Measurements from ENCODE around the gene PRKG1. TPM values are rescaled to one million over a fixed set of nuclear protein-coding genes. Genes with fewer than 3 reads are reported as not detected.
"Not testable (repeated sequence)": the region's sequence is repeated elsewhere in the genome, so short reads cannot be mapped to it uniquely, and the experiment has no call there.

Gene PRKG1
- total RNA-seq, 2 donors from 2014 or later = 145 to 381 TPM

DNA sequence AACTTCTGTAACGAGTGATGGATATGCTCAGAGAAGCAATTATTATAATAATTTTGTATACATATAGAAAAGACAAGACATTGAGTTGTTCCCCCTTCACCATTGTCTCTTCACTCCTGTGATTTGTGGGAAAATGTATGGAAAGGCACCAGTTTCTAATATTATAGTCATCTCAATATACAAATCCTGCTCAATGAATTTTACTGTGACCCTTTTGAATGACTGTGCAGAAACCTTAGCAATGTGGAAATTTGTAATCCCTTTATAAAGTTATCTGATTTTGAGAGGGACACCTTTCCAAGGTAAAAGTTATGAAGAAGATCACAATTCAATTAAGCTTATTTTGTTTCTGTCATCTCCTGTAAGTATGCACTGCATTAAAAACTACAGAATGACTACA, 1165.5 kb downstream of the PRKG1 start:
- no peak for DNase-seq (ENCODE audit: low spot score)

DNA sequence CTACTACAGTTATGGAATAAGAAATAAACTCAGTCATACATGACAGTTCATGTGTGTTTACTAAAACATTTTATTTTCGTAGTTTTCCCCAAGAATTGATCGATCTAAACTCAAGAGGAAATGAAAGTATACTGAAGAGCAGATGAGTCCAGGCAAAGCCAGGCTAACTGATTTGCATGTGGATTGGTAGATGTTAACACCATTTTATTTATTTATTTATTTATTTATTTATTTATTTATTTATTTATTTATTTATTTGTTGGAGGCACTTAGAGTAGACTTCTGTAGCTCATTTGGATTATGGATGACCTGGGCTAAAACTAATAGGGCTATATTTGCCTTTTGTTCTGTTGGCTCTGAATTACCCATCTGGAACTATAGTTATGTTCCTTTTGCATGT, 1171.3 kb downstream of the PRKG1 start:
- no peaks in the 10 kb centered on the region for H3K27me3 ChIP-seq (replicated peaks; ENCODE audit: insufficient read depth)
- H3K4me3 ChIP-seq = no peak overlapping the region
- DNase-seq (ENCODE audit: low spot score) (no peak), ATAC-seq (ENCODE audit: insufficient number of reproducible peaks, low FRiP score, low read depth) (no peak)
- H3K27ac ChIP-seq = no peak overlapping the region
- H3K36me3 ChIP-seq = no peaks in the 10 kb centered on the region
- H3K4me1 ChIP-seq (ENCODE audit: control insufficient read depth in 1 of 2, low read depth in 2 of 2) = peaks cover 0 to 5% of the 10 kb centered on the region in 2 donors
- TF ChIP-seq, protein P1, sequence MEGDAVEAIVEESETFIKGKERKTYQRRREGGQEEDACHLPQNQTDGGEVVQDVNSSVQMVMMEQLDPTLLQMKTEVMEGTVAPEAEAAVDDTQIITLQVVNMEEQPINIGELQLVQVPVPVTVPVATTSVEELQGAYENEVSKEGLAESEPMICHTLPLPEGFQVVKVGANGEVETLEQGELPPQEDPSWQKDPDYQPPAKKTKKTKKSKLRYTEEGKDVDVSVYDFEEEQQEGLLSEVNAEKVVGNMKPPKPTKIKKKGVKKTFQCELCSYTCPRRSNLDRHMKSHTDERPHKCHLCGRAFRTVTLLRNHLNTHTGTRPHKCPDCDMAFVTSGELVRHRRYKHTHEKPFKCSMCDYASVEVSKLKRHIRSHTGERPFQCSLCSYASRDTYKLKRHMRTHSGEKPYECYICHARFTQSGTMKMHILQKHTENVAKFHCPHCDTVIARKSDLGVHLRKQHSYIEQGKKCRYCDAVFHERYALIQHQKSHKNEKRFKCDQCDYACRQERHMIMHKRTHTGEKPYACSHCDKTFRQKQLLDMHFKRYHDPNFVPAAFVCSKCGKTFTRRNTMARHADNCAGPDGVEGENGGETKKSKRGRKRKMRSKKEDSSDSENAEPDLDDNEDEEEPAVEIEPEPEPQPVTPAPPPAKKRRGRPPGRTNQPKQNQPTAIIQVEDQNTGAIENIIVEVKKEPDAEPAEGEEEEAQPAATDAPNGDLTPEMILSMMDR (IDR thresholded peaks at IDR 0.05) = no peak
- H3K9me3 ChIP-seq = no peaks in the 10 kb centered on the region

More for the DNA sequence above, 1165.5 kb downstream of the PRKG1 start:
- Histone ChIP-seq H3K9me3 (no peaks in the 10 kb centered on the region), H3K27me3 (replicated peaks; ENCODE audit: insufficient read depth) (no peaks in the 10 kb centered on the region), H3K4me3 (no peak overlapping the region), H3K36me3 (no peaks in the 10 kb centered on the region), H3K4me1 (ENCODE audit: control insufficient read depth in 1 of 2, low read depth in 2 of 2) (no peaks in the 10 kb centered on the region), H3K27ac (no peak overlapping the region)
- ATAC-seq (ENCODE audit: insufficient number of reproducible peaks, low FRiP score, low read depth) = no peak
- TF ChIP-seq, protein P1 (IDR thresholded peaks at IDR 0.05) = no peak

DNA sequence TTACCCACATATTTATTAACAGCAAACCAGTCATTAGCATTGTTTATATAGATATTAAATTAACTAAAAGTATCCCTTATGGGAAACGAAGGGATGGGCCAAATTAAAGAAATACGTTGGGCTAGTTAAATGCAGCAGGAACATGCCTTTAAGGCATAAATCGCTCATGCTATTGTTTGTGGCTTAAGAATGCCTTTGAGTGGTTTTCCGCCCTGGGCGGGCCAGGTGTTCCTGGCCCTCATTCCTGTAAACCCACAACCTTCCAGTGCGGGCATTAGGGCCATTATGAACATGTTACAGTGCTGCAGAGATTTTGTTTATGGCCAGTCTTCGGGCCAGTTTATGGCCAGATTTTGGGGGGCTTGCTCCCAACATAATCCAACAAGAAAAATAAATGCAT, 1173.6 kb downstream of the PRKG1 start:
- not testable (repeated sequence) for H3K4me3 ChIP-seq; H3K9me3 ChIP-seq; DNase-seq (ENCODE audit: low spot score); H3K27me3 ChIP-seq (replicated peaks; ENCODE audit: insufficient read depth); H3K27ac ChIP-seq; H3K36me3 ChIP-seq; H3K4me1 ChIP-seq (ENCODE audit: control insufficient read depth in 1 of 2, low read depth in 2 of 2); ATAC-seq (ENCODE audit: insufficient number of reproducible peaks, low FRiP score, low read depth)

DNA sequence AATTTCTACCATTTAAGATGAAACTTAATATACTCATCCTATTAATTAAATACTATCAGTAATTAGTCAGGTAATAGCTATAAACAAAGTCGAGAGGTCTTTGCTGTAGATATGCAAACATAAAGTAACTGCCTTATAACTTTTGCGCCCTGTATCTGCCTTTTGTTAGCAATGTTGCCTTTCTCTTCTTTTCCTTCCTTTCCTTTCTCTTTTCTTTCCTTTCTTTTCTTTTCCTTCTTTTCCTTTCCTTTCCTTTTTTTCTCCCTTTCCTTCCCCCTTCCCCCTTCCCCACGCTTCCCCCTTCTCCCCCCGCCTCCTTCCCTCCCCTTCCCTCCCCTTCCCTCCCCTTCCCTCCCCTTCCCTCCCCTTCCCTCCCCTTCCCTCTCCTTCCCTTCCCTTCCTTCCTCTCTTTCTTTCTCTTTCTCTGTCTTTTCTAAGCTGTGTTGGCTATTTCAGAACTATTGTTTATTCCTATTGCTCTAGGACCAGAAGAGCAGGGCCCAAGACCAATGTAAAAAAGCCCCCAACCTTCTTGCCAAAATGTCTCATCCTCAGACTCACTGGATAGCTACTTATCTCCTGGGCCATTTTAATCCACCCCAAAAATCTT, 1174.5 kb downstream of the PRKG1 start:
- Histone ChIP-seq H3K27ac (no peak overlapping the region), H3K4me3 (no peak overlapping the region), H3K27me3 (replicated peaks; ENCODE audit: insufficient read depth) (no peaks in the 10 kb centered on the region), H3K4me1 (ENCODE audit: control insufficient read depth in 1 of 2, low read depth in 2 of 2) (peaks cover 2 to 8% of the 10 kb centered on the region in 2 donors), H3K36me3 (no peaks in the 10 kb centered on the region), H3K9me3 (no peaks in the 10 kb centered on the region)
- no peak for DNase-seq (ENCODE audit: low spot score)
- TF ChIP-seq, protein P1 (IDR thresholded peaks at IDR 0.05) = no peak
- no peak for ATAC-seq (ENCODE audit: insufficient number of reproducible peaks, low FRiP score, low read depth)

DNA sequence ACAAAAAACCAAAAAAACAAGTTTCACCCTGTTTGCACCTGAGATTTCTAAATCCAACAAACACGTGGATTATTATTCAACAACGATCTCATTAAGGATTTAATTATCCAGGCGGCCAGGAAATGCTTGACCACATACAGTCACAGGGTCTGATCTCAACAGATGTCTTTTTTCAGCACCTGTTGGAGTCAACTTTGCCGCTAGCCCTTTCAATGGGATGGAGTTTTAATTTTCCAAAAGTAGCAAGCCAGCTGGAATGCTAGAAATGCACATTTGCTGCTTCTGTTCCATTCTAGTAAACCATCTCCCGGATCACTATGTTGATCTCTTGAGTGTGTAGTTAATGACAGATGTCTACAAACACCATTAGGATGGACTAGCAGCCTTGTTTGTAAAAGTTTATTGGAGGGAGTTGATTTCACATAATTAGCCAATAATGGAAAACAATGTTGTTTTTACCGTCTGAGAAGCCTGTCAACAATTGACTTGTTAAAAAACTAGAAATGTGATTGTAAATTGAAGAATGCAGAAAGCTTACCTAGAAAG, 1175.6 kb downstream of the PRKG1 start:
- ATAC-seq (ENCODE audit: insufficient number of reproducible peaks, low FRiP score, low read depth) (no peak), DNase-seq (ENCODE audit: low spot score) (no peak)
- no peaks in the 10 kb centered on the region for H3K9me3 ChIP-seq
- H3K27ac ChIP-seq = no peak overlapping the region
- TF ChIP-seq, protein P1 (IDR thresholded peaks at IDR 0.05) = no peak
- H3K27me3 ChIP-seq (replicated peaks; ENCODE audit: insufficient read depth) = no peaks in the 10 kb centered on the region
- peaks cover 2 to 8% of the 10 kb centered on the region in 2 donors for H3K4me1 ChIP-seq (ENCODE audit: control insufficient read depth in 1 of 2, low read depth in 2 of 2)
- H3K4me3 ChIP-seq = no peak overlapping the region
- H3K36me3 ChIP-seq = no peaks in the 10 kb centered on the region

DNA sequence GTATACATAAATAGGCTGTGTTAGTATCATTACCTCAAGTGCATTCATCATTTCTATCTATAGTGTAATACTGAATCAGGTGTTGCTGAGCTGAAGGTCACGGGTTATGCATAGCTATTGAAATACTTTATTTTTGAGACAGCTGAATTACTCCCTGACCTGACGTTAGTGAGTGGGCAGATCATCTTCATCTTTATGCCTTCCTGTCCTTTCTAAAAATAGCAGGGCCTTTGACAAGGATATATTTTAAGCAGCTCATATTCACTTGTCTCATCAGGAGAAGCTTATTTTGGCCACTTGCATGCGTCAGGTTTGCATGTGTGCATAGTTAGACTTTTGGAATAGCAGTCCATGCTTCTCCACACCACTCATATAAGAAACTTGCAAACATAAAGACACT, 1176.2 kb downstream of the PRKG1 start:
- Histone ChIP-seq H3K4me1 (ENCODE audit: control insufficient read depth in 1 of 2, low read depth in 2 of 2) (peaks cover 2 to 8% of the 10 kb centered on the region in 2 donors), H3K36me3 (no peaks in the 10 kb centered on the region), H3K4me3 (no peak overlapping the region), H3K27ac (no peak overlapping the region), H3K27me3 (replicated peaks; ENCODE audit: insufficient read depth) (no peaks in the 10 kb centered on the region), H3K9me3 (no peaks in the 10 kb centered on the region)
- ATAC-seq (ENCODE audit: insufficient number of reproducible peaks, low FRiP score, low read depth) = no peak
- DNase-seq (ENCODE audit: low spot score) = no peak
- TF ChIP-seq, protein P1 (IDR thresholded peaks at IDR 0.05) = no peak

Measured in thoracic aorta (tissue), 2 donors.